Gastroesophageal sphincter (tissue), 4 donors: Measurements from ENCODE around the gene ATP7A. TPM values are rescaled to one million over a fixed set of nuclear protein-coding genes. Genes with fewer than 3 reads are reported as not detected.
"Not testable (repeated sequence)": the region's sequence is repeated elsewhere in the genome, so short reads cannot be mapped to it uniquely, and the experiment has no call there.

Source experiments
- ATAC-seq: fragments of 150-250 bp; one replicate; pipeline ENCODE4 v1.9.1; 2016; ENCODE audit warnings: mild to moderate bottlenecking, moderate library complexity
- H3K27ac ChIP-seq, 4 donors: fragments of 200-600 bp; sonication (generic) in 3 of 4; 1 replicate in 3 of 4; 2 replicates in 1 of 4; pipeline ENCODE4 v1.5.1; 2016 to 2019
- H3K27me3 ChIP-seq: fragments of 200-600 bp; sonication (generic); one replicate; pipeline ENCODE4 v1.5.1; 2019
- H3K36me3 ChIP-seq, 2 donors: fragments of 200-600 bp; sonication (generic); one replicate each; pipeline ENCODE4 v1.5.1; 2019; ENCODE audit warnings: control low read depth in 1 of 2
- H3K4me1 ChIP-seq, 3 donors: fragments of 200-600 bp; sonication (generic); 1 replicate in 2 of 3; 2 replicates in 1 of 3; pipeline ENCODE4 v1.5.1; 2016 to 2019; ENCODE audit warnings: control low read depth in 2 of 3
- H3K4me3 ChIP-seq, 2 donors: fragments of 200-600 bp; sonication (generic); one replicate each; pipeline ENCODE4 v1.5.1; 2019; ENCODE audit warnings: mild to moderate bottlenecking in 1 of 2, moderate library complexity in 1 of 2
- H3K9me3 ChIP-seq, 3 donors: fragments of 200-600 bp; sonication (generic); one replicate each; pipeline ENCODE4 v1.5.1; 2017 to 2019; ENCODE audit warnings: control low read depth in 2 of 3
- EP300 ChIP-seq: sonication (generic); formaldehyde crosslinking; IDR thresholded peaks from one replicate; pipeline ENCODE4 v1.6.1; 2017; ENCODE audit warnings: antibody characterized with exemption, mild to moderate bottlenecking
- POLR2A ChIP-seq, 2 donors: fragments of 450-650 bp; IDR thresholded peaks; one replicate each; pipeline ENCODE4 v1.6.1; 2017; ENCODE audit warnings: antibody characterized with exemption in 2 of 2, mild to moderate bottlenecking in 2 of 2, moderate library complexity in 1 of 2
- POLR2AphosphoS5 ChIP-seq: sonication (generic); formaldehyde crosslinking; IDR thresholded peaks from one replicate; pipeline ENCODE4 v1.6.1; 2017; ENCODE audit warnings: antibody characterized with exemption
- WGBS, 2 donors: methylation state at CpG; one replicate each; pipeline ENCODE4 v1.1.5; 2018; ENCODE audit warnings: low coverage in 1 of 2; 5-methylcytosine and 5-hydroxymethylcytosine counted together
- total RNA-seq, 4 donors: library from RNA; depleted of rRNA; stranded (reverse); fragments of >200 nt; gene quantifications; one replicate each; pipeline ENCODE4 v1.1.0, GENCODE V29; 2016
- TF ChIP-seq, protein P1 (sequence below), 4 experiments: fragments of 200-600 bp in 2 of 4; fragments of 450-650 bp in 2 of 4; sonication (generic) in 1 of 4; IDR thresholded peaks; one replicate each; pipeline ENCODE4 v1.5.1; 2017 to 2019; ENCODE audit warnings: antibody characterized with exemption in 4 of 4, mild to moderate bottlenecking in 2 of 4, moderate library complexity in 2 of 4

ATP7A gene
- total RNA-seq, 4 donors from 2014 or later, result 8.6 to 21.2 (median 12.7) TPM

DNA sequence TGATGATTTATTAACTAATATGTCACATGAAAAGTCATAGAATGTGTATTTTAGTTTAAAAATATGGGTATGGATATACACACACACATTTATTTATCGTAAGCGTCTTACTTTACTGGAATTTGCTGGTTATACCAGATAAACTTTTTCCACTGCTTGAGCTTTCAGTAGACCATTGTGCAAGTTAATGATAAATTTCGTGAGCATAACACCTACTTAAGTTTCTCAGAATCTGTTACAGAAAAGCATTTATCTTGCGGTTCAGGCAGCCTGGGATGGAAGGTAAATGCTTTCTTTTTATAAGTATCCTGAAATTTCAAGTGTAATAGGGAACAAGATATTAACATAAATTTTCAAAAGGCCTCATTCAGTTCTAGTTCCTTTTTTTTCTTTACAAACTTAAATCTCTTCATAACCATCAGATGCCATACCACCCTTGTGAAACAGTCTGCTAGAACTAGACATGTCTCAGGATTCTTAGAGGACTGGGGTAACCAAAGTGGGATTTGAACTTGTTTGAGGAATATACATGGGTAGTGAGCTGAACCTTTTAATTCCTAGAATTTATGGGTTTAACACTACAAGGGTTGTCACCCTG lies 27.7 kb downstream of the ATP7A start:
- H3K27ac ChIP-seq, result no peak overlapping the region
- no peak overlapping the region for H3K4me3 ChIP-seq
- no peaks in the 10 kb centered on the region for H3K27me3 ChIP-seq
- no peaks in the 10 kb centered on the region for H3K36me3 ChIP-seq
- H3K9me3 ChIP-seq, result no peaks in the 10 kb centered on the region
- WGBS, 2 donors, result 56 to 77% methylated on average over 4 of the region's 4 CpGs
- TF ChIP-seq POLR2A (IDR thresholded peaks at IDR 0.05) (no peak), POLR2AphosphoS5 (no peak), EP300 (no peak)
- TF ChIP-seq, protein P1, sequence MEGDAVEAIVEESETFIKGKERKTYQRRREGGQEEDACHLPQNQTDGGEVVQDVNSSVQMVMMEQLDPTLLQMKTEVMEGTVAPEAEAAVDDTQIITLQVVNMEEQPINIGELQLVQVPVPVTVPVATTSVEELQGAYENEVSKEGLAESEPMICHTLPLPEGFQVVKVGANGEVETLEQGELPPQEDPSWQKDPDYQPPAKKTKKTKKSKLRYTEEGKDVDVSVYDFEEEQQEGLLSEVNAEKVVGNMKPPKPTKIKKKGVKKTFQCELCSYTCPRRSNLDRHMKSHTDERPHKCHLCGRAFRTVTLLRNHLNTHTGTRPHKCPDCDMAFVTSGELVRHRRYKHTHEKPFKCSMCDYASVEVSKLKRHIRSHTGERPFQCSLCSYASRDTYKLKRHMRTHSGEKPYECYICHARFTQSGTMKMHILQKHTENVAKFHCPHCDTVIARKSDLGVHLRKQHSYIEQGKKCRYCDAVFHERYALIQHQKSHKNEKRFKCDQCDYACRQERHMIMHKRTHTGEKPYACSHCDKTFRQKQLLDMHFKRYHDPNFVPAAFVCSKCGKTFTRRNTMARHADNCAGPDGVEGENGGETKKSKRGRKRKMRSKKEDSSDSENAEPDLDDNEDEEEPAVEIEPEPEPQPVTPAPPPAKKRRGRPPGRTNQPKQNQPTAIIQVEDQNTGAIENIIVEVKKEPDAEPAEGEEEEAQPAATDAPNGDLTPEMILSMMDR (IDR thresholded peaks at IDR 0.05), result no peak
- no peak for ATAC-seq
- H3K4me1 ChIP-seq, result peaks cover 0 to 12% (median 0%) of the 10 kb centered on the region in 3 donors

DNA sequence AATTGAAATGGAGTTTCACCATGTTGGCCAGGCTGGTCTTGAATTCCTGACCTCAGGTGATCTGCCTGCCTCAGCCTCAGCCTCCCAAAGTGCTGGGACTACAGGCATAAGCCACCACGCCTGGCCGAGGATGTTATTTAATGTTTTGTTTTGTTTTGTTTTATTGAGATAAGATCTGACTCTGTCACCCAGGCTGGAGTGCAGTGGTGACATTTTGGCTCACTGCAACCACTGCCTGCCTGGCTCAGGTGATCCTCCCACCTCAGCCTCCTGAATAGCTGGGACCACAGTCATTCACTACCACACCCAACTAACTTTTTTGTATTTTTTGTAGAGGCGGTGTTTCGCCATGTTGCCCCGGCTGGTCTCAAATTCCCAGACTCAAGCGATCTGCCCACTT lies 34.5 kb downstream of the ATP7A start:
- not testable (repeated sequence) for ATAC-seq

DNA sequence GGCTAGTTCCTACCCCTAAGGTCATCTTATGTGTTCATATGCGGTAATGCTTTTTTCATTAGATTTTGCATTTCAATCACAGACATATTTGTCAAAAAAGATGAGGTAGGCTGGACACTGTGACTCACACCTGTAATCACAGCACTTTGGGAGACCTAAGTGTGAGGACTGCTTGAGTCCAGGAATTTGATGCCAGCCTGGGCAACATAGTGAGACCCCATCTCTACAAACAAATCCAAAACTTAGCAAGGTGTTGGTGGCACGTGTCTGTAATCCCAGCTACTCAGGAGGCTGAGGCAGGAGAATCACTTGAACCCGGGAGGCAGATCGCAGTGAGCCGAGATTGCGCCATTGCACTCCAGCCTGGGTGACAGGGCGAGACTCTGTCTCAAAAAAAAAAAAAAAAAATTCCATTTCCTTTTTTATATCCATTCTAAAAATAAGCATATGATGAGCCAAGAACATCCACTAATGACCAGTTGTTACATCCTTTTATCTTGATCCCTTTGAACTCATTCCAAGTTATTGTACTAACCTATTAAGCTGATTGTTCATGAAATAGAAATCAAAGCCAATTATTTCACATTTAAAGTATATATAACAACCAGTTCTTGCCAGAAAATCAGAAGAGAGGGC lies 35.5 kb downstream of the ATP7A start:
- Histone ChIP-seq H3K4me1 (peaks cover 0 to 17% (median 0%) of the 10 kb centered on the region in 3 donors), H3K27me3 (no peaks in the 10 kb centered on the region), H3K4me3 (no peak overlapping the region), H3K36me3 (no peaks in the 10 kb centered on the region), H3K27ac (no peak overlapping the region), H3K9me3 (no peaks in the 10 kb centered on the region)
- no peak for ATAC-seq
- 62 to 91% methylated on average over 4 of the region's 7 CpGs for WGBS, 2 donors
- TF ChIP-seq POLR2A (IDR thresholded peaks at IDR 0.05), result no peak
- no peak for TF ChIP-seq POLR2AphosphoS5
- TF ChIP-seq, protein P1 (IDR thresholded peaks at IDR 0.05), result no peak
- TF ChIP-seq EP300, result no peak

More for the DNA sequence above, 34.5 kb downstream of the ATP7A start:
- not testable (repeated sequence) for H3K9me3 ChIP-seq, H3K4me3 ChIP-seq, H3K27ac ChIP-seq, H3K27me3 ChIP-seq, H3K36me3 ChIP-seq
- peaks cover 0 to 11% (median 0%) of the 10 kb centered on the region in 3 donors for H3K4me1 ChIP-seq
- WGBS, 2 donors, result 80 to 100% methylated on average over 1 to 4 of the region's 6 CpGs

DNA sequence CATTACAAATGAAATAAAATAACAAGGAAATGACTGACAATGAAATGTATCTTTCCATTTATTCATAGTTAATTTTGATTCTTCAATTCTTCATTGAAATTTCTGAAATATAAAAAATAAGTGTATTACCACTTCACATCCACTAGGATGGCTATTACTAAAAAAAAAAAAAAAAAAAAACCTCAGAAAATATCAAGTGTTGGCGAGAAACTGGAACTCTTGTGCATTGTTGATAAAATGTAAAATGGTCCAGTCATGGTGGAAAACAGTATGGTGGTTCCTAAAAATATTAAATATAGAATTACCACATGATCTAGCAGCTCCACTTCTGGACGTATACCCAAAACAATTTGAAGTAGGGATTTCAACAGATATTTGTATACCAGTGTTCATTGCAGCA lies 36.1 kb downstream of the ATP7A start:
- Histone ChIP-seq H3K27ac (no peak overlapping the region), H3K4me1 (peaks cover 0 to 19% (median 0%) of the 10 kb centered on the region in 3 donors), H3K36me3 (no peaks in the 10 kb centered on the region), H3K9me3 (no peaks in the 10 kb centered on the region), H3K27me3 (no peaks in the 10 kb centered on the region), H3K4me3 (no peak overlapping the region)
- TF ChIP-seq, protein P1 (IDR thresholded peaks at IDR 0.05), result no peak
- TF ChIP-seq POLR2AphosphoS5 (no peak), EP300 (no peak), POLR2A (IDR thresholded peaks at IDR 0.05) (no peak)
- 62 to 75% methylated on average over 2 of the region's 2 CpGs for WGBS, 2 donors
- no peak for ATAC-seq

DNA sequence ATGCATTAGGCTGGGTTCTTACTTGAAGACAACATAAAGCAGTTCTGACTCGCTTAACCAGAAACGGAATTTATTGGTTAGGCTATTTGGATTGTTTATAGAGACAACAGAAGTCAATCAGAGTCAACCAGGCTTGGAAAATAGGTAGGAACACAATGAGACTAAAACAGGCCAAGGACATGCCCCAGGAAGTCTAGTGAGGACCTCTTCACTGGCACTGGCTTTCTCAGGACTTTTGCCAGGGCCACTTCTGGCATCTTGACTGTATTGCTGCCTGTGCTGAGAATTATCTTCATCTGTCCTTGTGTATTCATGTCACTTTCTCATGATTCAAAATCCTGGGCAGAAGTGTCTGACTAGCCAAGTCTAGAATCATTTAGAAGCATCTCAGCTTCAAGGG lies 39.3 kb downstream of the ATP7A start:
- no peak for ATAC-seq
- Histone ChIP-seq H3K4me1 (peaks cover 0 to 35% (median 0%) of the 10 kb centered on the region in 3 donors), H3K27ac (peak overlapping the region in 3 of 4 donors; percentile 37 to 62 (median 45)), H3K27me3 (no peaks in the 10 kb centered on the region), H3K4me3 (no peak overlapping the region), H3K9me3 (no peaks in the 10 kb centered on the region), H3K36me3 (no peaks in the 10 kb centered on the region)
- 60 to 83% methylated on average over 1 to 2 of the region's 2 CpGs for WGBS, 2 donors
- no peak for TF ChIP-seq POLR2A (IDR thresholded peaks at IDR 0.05)
- no peak for TF ChIP-seq EP300
- no peak for TF ChIP-seq POLR2AphosphoS5
- TF ChIP-seq, protein P1 (IDR thresholded peaks at IDR 0.05), result no peak
